ENCODE data around the gene ATAD3B.
"Not testable (repeated sequence)": the region's sequence is repeated elsewhere in the genome, so short reads cannot be mapped to it uniquely, and the experiment has no call there.

ATAD3B gene

DNA sequence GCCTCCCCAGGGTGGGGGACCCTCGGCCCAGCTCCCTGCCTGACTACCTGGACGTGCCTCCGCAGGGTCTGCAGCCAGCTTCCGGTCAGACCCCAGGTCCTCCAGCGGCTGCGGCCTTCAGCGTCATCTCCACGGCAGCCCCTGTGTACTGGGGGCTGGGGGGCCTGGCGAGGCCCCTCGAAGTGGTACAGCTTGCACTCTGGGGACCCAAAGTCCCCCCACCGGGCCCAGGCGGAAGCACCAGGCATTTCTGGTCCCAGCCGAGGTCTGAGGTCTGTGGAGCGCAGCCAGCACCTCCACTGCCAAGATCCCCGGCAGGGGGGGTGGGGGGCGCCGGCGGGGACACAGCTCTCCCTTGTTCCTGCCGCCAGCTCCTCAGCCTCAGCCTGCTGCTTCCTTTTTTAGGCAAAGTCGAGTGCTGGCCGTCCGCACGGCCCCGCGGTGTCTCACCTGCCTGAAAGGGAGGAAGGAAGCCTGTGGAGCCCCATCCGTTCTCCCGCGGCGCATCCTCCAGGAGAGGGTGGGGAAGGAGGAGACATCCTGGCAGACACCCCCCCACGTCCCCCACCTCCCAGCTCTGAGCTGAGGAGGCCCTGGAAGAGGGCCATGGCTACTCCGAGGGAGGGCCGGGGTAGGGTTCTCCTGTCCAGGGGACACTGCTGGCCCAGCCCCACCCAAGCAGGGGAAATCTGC lies 37.3 kb upstream of the ATAD3B start:
- no peak for DNase-seq

GRCh38 chr1:1434824-1435105 lies 36.8 kb upstream of the ATAD3B start:
- no peak for DNase-seq

DNA sequence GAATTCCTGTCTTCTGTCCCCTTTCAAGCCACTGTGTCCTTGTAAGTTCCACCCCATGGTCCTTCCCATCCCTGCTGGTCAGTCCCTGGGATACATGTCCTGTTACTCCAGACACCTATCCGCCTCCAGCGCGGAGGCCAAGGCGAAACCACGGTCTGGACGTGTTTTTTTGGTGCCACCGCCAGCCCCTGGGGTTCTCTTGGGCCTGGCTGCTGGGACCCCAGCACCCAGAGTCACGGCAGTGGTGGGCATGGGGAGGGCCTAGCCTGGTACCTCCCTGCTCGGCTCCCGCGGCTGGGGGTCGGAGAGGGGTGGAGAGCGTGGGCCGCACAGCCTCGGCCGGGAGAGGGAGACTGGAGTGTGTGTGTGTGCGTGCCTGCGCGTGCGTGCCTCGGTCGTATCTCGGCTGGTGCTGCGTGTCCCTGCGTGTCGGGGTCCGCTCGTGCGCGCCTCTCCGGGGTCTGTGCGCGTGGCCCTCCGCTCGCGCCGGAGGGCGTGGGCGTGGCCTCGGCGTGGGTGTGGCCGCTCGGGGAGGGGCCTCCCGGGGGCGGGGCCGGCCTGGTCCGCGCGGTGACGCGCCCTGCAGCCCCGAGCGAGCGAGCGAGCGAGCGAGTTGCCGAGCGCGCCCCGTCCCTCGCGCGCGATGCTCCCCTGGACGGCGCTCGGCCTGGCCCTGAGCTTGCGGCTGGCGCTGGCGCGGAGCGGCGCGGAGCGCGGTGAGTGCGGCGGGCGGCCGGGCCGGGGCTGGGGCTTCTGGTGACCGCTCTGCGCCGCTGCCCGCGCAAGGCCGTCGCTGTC lies 36.3 kb upstream of the ATAD3B start, which contains the start of gene VWA1:
TSS of gene VWA1 (plus strand) at position 585 of the 798 bp plus-strand sequence. CDS start at position 644, 59 bp downstream.
- peak; percentile 64 for DNase-seq

DNA sequence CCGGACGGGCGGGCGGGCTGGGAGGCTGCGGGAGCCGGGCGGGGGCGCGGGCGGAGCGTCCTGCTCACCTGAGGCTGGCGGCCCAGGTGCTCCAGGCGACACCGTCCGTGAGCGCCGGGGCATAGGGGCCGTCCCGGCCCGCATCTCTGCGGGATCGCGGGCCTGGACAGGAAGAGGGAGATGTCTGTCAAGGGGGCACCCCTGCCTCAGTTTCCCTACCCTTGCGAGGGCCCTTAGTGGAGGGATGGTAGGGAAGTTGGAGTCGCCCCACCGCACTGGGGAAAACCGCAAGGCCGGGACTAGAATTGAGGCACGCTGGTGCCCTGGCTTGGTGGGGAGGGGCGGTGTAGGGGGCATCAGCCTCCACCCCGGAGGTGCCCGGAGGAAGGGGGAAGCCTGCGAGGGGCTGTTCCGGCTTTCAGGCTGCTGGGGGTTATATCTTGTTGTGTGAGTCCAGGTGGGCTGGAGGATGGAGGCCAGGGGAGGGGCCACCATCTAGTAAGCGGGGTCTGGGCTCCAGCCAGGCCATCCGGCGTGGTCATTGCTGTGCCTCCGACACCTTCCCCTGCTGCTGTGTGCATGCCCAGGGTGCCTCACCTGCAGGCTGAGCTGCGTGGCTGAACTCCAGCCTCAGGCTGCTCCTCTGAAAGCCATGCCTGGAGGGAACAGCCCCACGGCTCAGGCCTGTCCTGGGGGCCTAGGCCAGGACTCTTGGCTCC lies 35.5 kb upstream of the ATAD3B start:
- no peak for DNase-seq

GRCh38 chr1:1436630-1437032 lies 34.9 kb upstream of the ATAD3B start:
- no peak for DNase-seq

DNA sequence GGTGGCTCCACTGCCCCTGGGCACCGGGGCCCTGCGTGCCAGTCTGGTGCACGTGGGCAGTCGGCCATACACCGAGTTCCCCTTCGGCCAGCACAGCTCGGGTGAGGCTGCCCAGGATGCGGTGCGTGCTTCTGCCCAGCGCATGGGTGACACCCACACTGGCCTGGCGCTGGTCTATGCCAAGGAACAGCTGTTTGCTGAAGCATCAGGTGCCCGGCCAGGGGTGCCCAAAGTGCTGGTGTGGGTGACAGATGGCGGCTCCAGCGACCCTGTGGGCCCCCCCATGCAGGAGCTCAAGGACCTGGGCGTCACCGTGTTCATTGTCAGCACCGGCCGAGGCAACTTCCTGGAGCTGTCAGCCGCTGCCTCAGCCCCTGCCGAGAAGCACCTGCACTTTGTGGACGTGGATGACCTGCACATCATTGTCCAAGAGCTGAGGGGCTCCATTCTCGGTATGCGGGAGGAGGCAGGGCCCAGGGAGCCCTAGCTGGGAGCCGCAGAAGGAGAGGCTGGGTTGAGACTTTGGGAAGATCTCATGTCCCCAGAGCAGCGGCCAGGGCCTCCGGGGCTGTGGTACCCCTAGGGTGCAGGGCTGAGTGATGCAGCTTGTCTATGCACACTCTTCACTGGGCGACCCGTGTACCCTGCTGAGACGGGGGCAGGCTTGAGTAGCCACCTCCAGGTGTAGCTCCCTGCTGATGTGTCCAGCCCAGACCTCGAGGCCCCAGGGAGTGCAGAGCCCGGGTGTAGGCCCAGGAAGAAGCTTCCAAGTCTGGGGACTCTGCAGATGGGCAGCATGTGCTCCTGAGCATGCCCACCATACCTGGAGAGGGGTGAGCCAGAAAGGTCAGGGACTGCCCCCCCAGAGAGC lies 34.3 kb upstream of the ATAD3B start:
- DNase-seq = no peak

DNA sequence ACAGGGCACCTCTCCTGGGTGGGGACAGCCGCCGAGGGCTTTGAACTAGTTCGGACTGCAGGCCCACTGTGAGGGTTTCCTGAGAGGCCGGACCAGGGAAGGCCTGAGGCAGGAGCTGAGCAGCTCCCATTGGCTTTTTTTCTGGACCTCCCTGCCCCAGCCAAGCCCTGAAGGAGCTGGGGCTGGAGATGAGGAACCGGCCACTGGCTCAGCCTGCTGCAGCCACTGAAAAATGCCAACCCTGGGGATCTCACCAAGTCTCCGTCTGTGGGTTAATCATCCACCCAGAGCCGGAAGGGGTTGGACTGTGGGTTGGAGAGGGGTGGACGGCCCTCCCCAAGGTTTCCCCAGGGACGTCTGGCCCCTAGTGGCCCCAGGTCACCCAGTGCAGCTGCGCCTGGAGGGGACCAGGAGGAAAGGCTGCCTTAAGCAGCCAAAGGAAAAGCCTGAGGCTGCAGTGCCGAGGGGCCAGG lies 33.6 kb upstream of the ATAD3B start:
- DNase-seq = peak; percentile 58

GRCh38 chr1:1438531-1439381 lies 32.8 kb upstream of the ATAD3B start:
- DNase-seq = no peak

DNA sequence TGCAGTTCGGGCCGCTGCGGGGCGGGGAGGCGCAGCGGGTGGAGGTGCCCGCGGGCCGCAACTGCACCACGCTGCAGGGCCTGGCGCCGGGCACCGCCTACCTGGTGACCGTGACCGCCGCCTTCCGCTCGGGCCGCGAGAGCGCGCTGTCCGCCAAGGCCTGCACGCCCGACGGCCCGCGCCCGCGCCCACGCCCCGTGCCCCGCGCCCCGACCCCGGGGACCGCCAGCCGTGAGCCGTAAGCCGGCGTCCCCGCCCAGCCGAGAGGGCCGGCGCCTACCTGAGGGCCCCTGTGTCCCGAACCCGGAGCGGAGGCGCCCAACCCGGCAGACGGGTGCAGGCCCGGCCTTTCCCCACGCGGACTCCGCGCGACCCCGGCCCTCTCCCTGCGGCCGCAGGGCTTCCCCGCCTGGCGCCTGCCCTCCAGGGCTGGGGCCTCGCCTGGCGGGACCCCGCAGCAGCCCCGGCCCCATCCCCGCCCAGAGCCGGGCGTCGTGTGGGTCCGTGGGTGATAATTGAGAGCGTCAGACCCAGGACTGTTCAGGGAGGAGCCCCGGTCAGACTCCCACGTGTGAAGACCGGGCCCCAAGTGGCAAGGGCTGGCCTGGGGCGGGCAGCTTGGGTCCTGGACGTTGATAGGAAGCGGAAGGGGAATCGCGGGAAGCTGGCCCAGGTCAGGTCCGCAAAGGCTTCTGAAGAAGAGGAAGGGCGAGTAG lies 31.9 kb upstream of the ATAD3B start:
- DNase-seq = no peak

DNA sequence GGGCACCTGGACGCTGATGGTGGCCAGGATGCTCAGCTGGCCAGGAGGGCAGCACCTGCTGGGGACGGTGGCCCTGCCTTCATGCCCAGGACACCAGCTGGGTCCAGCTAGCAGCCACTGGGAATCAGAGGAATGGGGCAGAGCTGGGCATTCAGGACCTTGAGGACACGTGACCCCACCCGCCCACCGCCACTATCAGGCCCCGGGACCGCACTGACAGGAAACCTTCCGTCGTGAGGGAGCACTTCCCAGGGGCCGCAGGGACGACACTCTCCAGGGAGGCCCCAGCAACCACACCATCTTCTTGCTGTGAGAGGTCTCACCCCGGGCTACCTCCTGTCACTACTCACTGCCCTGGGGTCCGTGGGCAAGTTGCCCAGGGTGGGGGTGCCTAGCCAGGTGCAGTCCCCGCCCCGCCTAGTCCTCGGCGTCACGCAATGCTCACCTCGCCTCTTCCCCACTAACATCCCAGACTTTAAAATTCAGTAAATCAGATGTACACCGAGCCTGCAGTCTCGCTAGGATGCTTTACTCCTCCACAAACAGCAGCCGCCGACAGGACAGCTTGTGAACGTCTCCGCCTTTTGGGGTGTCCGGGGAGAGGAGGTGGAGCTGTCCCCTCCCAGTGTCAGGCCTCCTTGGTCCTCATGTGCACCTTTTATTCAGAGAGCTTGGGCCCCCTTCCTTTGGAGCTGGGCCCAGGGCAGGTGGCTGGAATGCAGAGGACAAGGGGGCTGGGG lies 31.1 kb upstream of the ATAD3B start:
- no peak for DNase-seq

DNA sequence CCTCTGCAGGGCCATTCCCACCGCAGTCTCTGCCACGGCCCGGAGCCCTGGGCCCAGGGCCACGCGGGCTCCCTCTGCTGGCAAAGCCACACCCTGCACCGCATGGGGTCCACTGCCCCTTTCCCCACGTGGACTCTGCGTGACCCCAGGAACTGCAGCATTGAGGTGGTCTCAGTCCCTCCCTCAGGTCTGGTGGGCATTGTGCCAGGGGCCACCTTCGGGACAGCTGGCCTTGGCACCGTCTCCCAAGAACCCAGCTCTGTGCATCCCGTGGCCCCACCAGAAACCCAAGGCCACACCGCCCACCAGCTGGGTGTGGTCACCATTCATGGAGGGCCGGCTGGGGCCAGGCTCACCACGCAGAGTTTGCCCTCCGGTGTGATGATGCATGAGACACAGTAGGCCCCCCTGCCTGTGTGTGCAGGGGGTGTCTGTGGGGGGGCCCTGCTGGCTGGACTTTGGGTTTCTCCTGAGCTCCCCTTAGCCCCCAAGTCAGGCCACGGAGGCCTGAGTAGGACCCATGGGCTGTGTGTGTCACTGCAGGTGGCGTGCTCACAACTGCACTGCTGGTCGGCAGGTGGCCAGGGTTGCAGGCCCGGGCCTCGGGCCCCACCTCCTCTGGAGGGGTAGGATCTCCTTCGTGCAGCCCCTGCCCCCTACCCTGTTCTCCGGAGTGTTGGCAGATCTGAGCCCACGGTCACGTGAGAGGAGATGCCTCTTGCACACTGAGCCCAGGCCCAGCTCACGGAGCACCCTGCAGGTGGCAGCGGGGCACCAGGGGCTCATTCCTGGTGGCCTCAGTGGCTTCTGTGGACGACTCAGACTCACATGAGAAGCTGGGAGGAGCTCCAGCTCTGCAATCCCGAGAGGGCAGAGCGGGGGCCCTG lies 30.3 kb upstream of the ATAD3B start:
- peak; percentile 79 for DNase-seq

DNA sequence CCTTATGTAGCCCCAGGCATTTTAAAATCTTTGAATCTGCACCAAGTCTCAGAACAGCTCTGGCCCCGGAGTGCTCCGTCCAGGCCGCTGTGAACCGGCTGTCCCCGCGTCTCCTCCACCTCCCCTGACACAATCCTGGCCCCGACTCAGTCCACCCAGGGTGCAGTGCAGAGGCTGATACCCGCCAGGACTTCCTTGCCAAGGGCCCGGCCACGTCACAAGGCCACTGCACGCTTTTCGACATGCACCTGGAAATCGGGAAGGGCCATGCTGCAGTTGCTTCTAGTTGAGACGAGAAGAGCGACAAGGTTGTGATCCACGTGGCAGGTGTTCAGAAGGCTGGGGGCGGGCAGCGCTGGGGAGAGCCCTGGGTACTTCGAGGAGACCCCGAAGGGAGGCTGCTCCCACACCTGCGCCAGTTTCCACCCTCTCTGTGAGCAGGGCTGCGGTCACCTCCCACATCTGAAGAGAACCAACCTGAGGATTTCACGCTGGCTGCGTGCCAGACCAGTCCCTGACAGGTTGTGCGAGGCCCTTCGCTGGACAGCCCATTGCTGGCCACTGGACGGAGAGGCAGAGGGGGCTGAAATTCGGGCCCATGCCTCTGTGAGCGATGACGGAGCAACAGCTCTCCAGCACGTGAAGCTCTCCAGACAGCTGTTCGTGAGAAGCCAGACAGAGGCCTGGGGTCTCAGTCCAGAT lies 29.3 kb upstream of the ATAD3B start:
- DNase-seq = no peak

DNA sequence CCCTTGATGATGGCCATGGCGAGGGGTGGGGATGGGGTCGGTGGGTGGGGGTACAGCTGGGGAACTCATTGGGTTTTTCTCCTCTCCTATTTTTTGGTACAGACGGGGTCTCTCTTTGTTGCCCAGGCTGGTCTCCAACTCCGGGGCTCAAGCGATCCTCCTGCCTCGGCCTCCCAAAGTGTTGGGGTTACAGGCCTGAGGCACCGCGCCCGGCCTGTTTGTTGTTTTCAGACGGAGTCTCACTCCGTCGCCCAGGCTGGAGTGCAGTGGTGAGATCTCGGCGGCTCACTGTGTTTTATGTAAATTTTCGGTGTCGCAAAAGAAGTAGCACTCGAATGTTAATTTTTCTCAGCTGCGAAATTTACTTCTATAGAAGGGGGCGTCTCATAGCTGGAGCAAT lies 24.9 kb upstream of the ATAD3B start:
- DNase-seq = not testable (repeated sequence)

- DNase-seq = no peak
These were observed 22.3 kb upstream of the ATAD3B start, which contains the start of gene ATAD3C for GRCh38 chr1:1449099-1449739. TSS of gene ATAD3C (plus strand) at chr1:1449689. CDS start at chr1:1450684, 995 bp downstream.

DNA sequence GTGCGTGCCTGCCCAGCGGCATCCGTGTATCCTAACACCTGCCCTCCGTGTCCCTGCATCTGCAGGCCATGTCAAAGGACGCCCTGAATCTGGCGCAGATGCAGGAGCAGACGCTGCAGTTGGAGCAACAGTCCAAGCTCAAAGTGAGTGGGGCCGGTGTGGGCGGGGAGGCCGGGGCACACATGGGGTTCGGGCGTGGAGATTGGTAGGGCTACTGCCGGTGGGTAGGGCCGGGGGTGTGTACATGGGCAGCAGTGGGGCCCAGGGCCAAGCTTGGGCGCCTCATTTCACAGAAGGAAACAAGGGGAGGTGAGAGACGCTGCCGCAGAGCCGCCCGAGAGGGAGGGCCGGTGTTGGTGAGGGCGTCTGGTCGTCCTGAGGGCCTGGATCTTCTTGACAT lies 20.9 kb upstream of the ATAD3B start:
- DNase-seq = not testable (repeated sequence)

- DNase-seq = no peak
These were observed 19.7 kb upstream of the ATAD3B start for GRCh38 chr1:1451696-1452364.

DNA sequence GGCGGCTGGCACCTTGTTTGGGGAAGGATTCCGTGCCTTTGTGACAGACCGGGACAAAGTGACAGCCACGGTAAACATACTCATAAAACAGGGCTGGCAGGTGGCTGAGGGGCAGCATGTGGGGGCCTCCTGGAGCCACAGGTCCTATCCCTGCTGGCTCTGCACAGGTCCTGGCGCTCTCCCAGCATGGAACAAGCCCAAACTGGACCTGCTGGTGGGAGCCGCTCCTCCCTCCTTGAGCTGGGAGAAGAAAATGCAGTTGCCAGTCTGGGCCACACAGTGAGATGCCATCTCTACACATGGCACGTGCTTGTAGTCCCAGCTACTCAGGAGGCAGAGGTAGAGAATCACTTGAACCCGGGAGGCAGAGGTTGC lies 19.2 kb upstream of the ATAD3B start:
- DNase-seq = not testable (repeated sequence)
